ENCODE results near the gene CARD6. TPM values are rescaled to one million over a fixed set of nuclear protein-coding genes. Genes with fewer than 3 reads are reported as not detected.

CARD6 gene
- total and polyA plus RNA-seq, 2 donors (not counting 1 experiment from before 2014, with no cell fraction given), result 0.72 to 2.7 TPM

DNA sequence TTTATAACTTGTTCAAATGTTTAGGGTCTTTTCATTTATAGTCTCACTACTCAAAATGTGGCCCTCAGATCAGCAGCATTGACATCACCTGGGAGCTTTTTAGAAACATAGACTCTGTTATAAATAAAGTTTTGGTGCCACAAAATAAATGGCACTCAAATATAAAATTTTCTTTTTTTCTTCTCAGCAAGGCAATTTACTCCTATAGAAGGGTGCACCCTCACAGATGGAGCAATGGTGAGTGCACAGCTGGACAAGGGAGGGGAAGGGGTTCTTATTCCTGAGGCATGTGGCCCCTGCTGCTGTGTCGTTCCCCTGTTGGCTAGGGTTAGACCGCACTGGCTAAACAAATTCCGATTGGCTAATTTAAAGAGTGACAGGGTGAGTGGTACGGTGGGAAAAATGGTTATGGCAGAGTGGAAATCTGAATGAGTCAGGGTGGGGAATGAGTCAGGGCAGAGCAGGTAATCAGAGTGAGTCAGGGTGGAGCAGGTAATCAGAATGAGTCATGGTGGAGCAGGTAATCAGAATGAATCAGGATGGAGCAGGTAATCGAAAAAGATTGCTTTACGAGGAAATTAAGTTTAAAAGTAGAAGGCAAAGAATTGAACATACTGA is 36.3 kb downstream of the CARD6 start:
- POLR2A ChIA-PET, result no interaction called here
- no peaks in the 10 kb centered on the region for H3K79me2 ChIP-seq (ENCODE audit: control insufficient read depth, insufficient read depth, low read length)

More for the DNA sequence above, 36.3 kb downstream of the CARD6 start:
- Mint-ChIP-seq H3K27ac (no peak overlapping the region), H3K27me3 (peaks cover 18% of the 10 kb centered on the region), H3K9me3 (ENCODE audit: insufficient read depth) (no peaks in the 10 kb centered on the region), H3K4me3 (no peak overlapping the region), H3K4me1 (no peaks in the 10 kb centered on the region)
- Histone ChIP-seq H3K9ac (ENCODE audit: low read length) (no peak overlapping the region), H4K20me1 (ENCODE audit: control insufficient read depth, insufficient read depth, low read length, poor library complexity, severe bottlenecking) (no peaks in the 10 kb centered on the region), H3K4me1 (ENCODE audit: control insufficient read depth in 2 of 2, insufficient read depth in 2 of 2, low read length in 2 of 2) (no peaks in the 10 kb centered on the region), H3K9me3 (ENCODE audit: control extremely low read depth in 1 of 3, control insufficient read depth in 2 of 3, insufficient read depth in 1 of 3, low read length in 2 of 3) (peaks cover 0 to 7% (median 0%) of the 10 kb centered on the region in 3 donors), H3K4me2 (replicated peaks; ENCODE audit: low read depth, low read length, poor library complexity, severe bottlenecking) (no peak overlapping the region), H3K4me3 (ENCODE audit: control extremely low read depth in 1 of 5, extremely low read depth in 1 of 5, insufficient read depth in 1 of 5, low read depth in 2 of 5, low read length in 4 of 5) (no peak overlapping the region), H3K27ac (ENCODE audit: low read length in 2 of 2) (no peak overlapping the region), H3K36me3 (replicated peaks in 1 of 2; ENCODE audit: control extremely low read depth in 1 of 2, control insufficient read depth in 1 of 2, extremely low read depth in 1 of 2, insufficient read depth in 2 of 2, low read length in 1 of 2) (no peaks in the 10 kb centered on the region), H3K27me3 (replicated peaks in 1 of 4; ENCODE audit: control extremely low read depth in 1 of 4, control insufficient read depth in 3 of 4, insufficient read depth in 4 of 4, low read length in 3 of 4) (peaks cover 0 to 2% (median 0%) of the 10 kb centered on the region in 4 experiments), H2AFZ (ENCODE audit: insufficient read depth, low read depth, low read length, poor library complexity, severe bottlenecking) (no peak overlapping the region)
- no peak for ATAC-seq (ENCODE audit: low read depth)
- CTCF ChIA-PET, result no interaction called here
- TF ChIP-seq, protein P1, sequence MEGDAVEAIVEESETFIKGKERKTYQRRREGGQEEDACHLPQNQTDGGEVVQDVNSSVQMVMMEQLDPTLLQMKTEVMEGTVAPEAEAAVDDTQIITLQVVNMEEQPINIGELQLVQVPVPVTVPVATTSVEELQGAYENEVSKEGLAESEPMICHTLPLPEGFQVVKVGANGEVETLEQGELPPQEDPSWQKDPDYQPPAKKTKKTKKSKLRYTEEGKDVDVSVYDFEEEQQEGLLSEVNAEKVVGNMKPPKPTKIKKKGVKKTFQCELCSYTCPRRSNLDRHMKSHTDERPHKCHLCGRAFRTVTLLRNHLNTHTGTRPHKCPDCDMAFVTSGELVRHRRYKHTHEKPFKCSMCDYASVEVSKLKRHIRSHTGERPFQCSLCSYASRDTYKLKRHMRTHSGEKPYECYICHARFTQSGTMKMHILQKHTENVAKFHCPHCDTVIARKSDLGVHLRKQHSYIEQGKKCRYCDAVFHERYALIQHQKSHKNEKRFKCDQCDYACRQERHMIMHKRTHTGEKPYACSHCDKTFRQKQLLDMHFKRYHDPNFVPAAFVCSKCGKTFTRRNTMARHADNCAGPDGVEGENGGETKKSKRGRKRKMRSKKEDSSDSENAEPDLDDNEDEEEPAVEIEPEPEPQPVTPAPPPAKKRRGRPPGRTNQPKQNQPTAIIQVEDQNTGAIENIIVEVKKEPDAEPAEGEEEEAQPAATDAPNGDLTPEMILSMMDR (IDR thresholded peaks at IDR 0.05), result no peak
- TF ChIP-seq EZH2 (IDR thresholded peaks at IDR 0.05; ENCODE audit: borderline replicate concordance, insufficient read depth, low read depth, low read length, poor library complexity, severe bottlenecking), result no peak
- 85% methylated on average over 5 of the region's 6 CpGs for WGBS (ENCODE audit: insufficient coverage)
- DNase-seq, result no peak
- intact Hi-C loops (cut with micrococcal nuclease), result no loop called here

Data from B cell (primary cell).